GF-D8 (cell line): ENCODE results near the gene FHIT.

Experiments used
- DNase-seq: peaks from one replicate; lab custom pipeline; 2025; lab: John Stamatoyannopoulos, UW

Gene FHIT

DNA sequence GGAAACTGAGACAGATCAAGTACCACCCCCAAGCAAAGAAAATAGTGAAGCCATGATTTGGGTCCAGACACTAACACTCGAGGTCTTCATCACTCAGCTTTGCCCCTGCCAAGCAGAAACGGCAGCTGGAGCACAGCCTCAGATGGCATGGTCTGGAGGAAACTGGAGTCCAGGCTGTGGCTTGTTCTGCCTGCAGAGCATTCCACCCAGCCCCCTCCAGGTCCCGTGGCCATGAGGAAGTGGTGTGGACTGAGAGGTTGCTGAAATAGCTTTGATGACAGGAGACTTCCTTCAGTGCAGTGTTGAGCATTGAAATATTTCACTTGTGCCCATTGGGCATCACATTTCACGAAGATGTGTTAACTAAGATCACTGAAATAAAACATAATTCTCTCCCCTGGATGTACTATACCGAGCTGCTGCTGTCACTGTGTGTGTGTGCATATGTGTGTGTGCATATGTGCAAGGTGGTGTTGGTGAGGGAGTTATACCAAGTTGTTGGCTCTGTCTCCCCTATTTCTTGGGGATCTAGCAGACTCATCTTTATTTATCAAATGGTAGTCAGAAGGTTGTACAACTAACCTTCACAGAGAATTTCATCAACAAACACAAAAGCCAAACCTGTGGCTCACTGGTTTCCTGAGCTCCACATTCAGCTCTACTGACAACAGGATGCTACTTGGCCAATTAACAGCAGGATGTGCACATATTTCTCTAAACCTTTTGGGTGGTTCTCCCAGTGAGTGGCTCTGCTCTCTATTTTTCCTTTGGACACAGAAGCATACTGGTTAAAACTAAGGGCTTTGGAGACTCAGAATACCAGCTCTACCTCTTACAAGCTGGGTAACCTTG lies 1541.3 kb downstream of the FHIT start:
- peak; percentile 25 for DNase-seq

DNA sequence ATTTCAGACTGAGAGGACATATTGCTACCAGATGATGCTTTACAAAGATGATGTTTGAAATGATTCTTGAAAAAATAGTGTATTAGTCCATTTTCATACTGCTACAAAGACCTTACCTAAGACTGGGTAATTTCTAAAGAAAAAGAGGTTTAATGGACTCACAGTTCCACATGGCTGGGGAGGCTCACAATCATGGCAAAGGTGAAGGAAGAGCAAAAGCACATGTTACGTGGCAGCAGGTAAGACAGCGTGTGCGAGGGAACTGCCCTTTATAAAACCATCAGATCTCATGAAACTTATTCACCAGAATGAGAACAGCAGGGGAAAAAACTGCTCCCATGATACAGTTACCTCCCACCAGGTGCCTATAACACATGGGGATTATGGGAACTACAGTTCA lies 1543.0 kb downstream of the FHIT start:
- DNase-seq: no peak

DNA sequence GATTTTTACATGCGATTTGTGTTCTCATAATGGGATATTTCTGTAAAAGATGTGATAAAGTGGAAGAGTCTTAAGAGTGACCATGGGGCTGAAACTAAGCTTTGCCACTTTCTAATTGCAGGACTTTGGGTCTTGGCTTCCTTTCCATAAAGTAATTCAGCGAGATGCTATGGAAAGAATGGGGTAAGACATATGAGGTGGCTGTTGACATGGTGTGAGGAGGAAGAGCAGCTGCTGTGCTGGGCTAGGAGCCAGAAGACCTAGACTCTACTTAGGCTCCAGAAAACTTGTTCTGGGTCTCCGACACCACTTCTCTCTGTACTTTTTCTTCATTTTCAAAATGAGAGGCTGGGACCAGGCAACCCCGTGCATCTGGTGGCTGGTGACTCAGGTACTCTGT lies 1547.0 kb downstream of the FHIT start:
- no peak for DNase-seq

DNA sequence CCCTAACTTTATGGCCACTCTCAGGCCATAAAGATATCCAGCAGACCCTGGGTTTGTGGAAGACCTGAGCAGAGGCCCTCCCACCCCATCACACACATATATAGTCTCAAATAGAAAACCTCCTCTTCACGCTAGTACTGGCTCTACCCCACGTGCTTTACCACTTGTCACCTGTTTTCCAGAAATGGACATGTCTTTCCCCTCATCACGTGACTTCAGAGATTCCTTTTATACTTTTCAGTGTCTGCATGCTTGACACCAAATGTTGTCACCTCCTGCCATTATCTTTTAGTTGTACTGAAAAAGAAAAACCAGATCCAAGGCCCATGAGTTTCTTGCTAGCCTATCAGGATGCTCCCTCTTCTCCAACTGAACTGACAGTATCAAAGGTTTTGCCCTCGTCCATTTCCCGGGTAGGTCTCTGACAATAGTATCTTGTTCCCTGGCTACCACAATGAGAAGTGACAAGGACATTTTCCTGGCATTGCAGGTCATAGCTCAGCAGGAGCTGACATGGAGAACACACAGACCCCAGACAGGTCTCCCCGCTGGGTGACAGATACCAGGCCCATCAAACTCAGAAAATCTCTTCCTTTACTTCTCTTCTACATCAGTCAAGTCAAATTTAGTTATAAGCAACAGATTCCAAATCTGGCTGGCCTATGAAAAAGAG lies 1551.5 kb downstream of the FHIT start:
- no peak for DNase-seq
